HG02840 (cell line): ENCODE results near the gene RBM20.

ENCODE experiments used
- ATAC-seq: cut with Tn5 transposase; IDR thresholded peaks from one replicate; pipeline ENCODE4 v1.9.1; 2021; ENCODE audit warnings: mild to moderate bottlenecking, moderate library complexity, moderate number of reproducible peaks; ENCODE audit not compliant: unreplicated experiment, low FRiP score

The RBM20 gene

GRCh38 chr10:110822712-110823311 is 178.7 kb downstream of the RBM20 start:
- ATAC-seq = no peak

GRCh38 chr10:110824152-110824441 is 180.0 kb downstream of the RBM20 start:
- ATAC-seq = no peak

- no peak for ATAC-seq
Observed at GRCh38 chr10:110824660-110825059, 180.5 kb downstream of the RBM20 start.

GRCh38 chr10:110825508-110825907 is 181.4 kb downstream of the RBM20 start:
- ATAC-seq = no peak

- no peak for ATAC-seq
Observed at GRCh38 chr10:110827410-110827809, 183.3 kb downstream of the RBM20 start.

GRCh38 chr10:110827875-110828274 is 183.7 kb downstream of the RBM20 start:
- no peak for ATAC-seq

GRCh38 chr10:110828525-110828924 is 184.4 kb downstream of the RBM20 start:
- ATAC-seq = no peak

- ATAC-seq = no peak
Observed at GRCh38 chr10:110829721-110830410, 185.7 kb downstream of the RBM20 start.

- ATAC-seq = no peak
Observed at GRCh38 chr10:110833234-110833940, 189.3 kb downstream of the RBM20 start.

- ATAC-seq = no peak
Observed at GRCh38 chr10:110833941-110834628, 189.9 kb downstream of the RBM20 start.

GRCh38 chr10:110834629-110835301 is 190.6 kb downstream of the RBM20 start:
- ATAC-seq = no peak

GRCh38 chr10:110835841-110836240 is 191.7 kb downstream of the RBM20 start:
- ATAC-seq = no peak

GRCh38 chr10:110836706-110837105 is 192.6 kb downstream of the RBM20 start:
- ATAC-seq = no peak

- ATAC-seq = no peak
Observed at GRCh38 chr10:110837418-110838171, 193.5 kb downstream of the RBM20 start.

GRCh38 chr10:110840225-110840922 is 196.2 kb downstream of the RBM20 start:
- ATAC-seq = no peak

GRCh38 chr10:110840923-110841428 is 196.8 kb downstream of the RBM20 start:
- no peak for ATAC-seq

- peak; percentile 70 for ATAC-seq
Observed at GRCh38 chr10:110841767-110842267, 197.7 kb downstream of the RBM20 start.

GRCh38 chr10:110842326-110842904 is 198.3 kb downstream of the RBM20 start:
- no peak for ATAC-seq

- ATAC-seq = peak; percentile 73
Observed at GRCh38 chr10:110843031-110843430, 198.9 kb downstream of the RBM20 start.
